Urothelium cell line (cell line): Measurements from ENCODE around the gene EPN1.

Experiments used
- DNase-seq: peaks from one replicate; pipeline ENCODE4 v3.0.0; 2011; ENCODE audit warnings: low spot score, mixed read lengths
- FAIRE-seq: peaks from 2 replicates; lab custom pipeline; 2011; peaks lifted over from hg19 to GRCh38; lab: Jason Lieb, UNC

Gene EPN1

GRCh38 chr19:55646889-55647731, 27.9 kb upstream of the EPN1 start:
- no peak for DNase-seq
- FAIRE-seq: no peak

GRCh38 chr19:55647732-55648584, 27.1 kb upstream of the EPN1 start, which contains the start of gene CCDC106:
Gene CCDC106 (plus strand): TSS chr19:55648212. CDS start chr19:55649047, 835 bp downstream.
- peak; percentile 46 for DNase-seq
- no peak for FAIRE-seq

GRCh38 chr19:55648585-55649267, 26.3 kb upstream of the EPN1 start:
- no peak for DNase-seq

GRCh38 chr19:55649268-55650125, 25.5 kb upstream of the EPN1 start:
- DNase-seq: no peak
- FAIRE-seq: no peak

More at GRCh38 chr19:55648585-55649267, 26.3 kb upstream of the EPN1 start:
- no peak for FAIRE-seq

- no peak for DNase-seq
- FAIRE-seq: no peak
Observed at GRCh38 chr19:55650126-55650557, 24.9 kb upstream of the EPN1 start.

- FAIRE-seq (no peak), DNase-seq (no peak)
Observed at GRCh38 chr19:55650602-55651230, 24.3 kb upstream of the EPN1 start.

- DNase-seq (no peak), FAIRE-seq (no peak)
Observed at GRCh38 chr19:55651236-55651635, 23.8 kb upstream of the EPN1 start.

- FAIRE-seq (no peak), DNase-seq (no peak)
Observed at GRCh38 chr19:55652311-55653128, 22.5 kb upstream of the EPN1 start.

- DNase-seq (peak; percentile 95), FAIRE-seq (peak; percentile 91)
Observed at GRCh38 chr19:55653651-55654322, 21.2 kb upstream of the EPN1 start.

- DNase-seq: peak; percentile 78
- no peak for FAIRE-seq
Observed at GRCh38 chr19:55654323-55654867, 20.6 kb upstream of the EPN1 start.

GRCh38 chr19:55654868-55655647, 20.0 kb upstream of the EPN1 start, which contains the start of gene U2AF2:
Gene U2AF2 (plus strand): TSS chr19:55655035. CDS start chr19:55655105, 70 bp downstream.
- FAIRE-seq (peak; percentile 66), DNase-seq (peak; percentile 95)

- FAIRE-seq (no peak), DNase-seq (no peak)
Observed at GRCh38 chr19:55655648-55656040, 19.4 kb upstream of the EPN1 start.

GRCh38 chr19:55656552-55656951, 18.5 kb upstream of the EPN1 start:
- FAIRE-seq: no peak

GRCh38 chr19:55656988-55657747, 17.9 kb upstream of the EPN1 start:
- DNase-seq (no peak), FAIRE-seq (no peak)

More at GRCh38 chr19:55656552-55656951, 18.5 kb upstream of the EPN1 start:
- DNase-seq: no peak

GRCh38 chr19:55658846-55659459, 16.1 kb upstream of the EPN1 start:
- no peak for DNase-seq
- FAIRE-seq: no peak

GRCh38 chr19:55659822-55660221, 15.2 kb upstream of the EPN1 start:
- FAIRE-seq (no peak), DNase-seq (no peak)
